ENCODE results near the gene RIIAD1. TPM values are rescaled to one million over a fixed set of nuclear protein-coding genes. Genes with fewer than 3 reads are reported as not detected.

The RIIAD1 gene
- total and polyA plus RNA-seq, 2 experiments from 2014 or later = 1.2 TPM; not detected in 1

DNA sequence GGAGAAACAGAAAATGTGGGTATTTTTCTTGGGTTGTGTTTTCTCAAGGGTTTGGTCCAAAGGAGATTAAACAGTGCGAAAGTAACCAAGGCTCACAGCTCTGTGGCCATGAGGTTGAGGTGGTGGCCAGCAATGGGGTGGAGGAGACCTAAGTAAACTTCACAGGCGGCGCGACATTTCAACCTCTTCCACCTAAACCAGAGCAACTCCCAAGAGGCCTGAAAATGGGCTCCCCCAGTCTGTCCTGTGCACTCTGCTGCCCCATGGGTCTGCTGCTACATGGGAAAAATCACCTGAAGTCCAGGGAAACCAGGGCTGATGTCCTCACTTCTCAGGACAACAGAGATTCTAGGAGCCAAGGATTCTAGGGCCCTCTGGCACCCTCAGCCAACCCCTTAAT is 17.1 kb upstream of the RIIAD1 start:
- Histone ChIP-seq H2AFZ (no peak overlapping the region), H3K27ac (no peak overlapping the region), H3K79me2 (ENCODE audit: insufficient read depth) (no peaks in the 10 kb centered on the region), H3K9me2 (ENCODE audit: insufficient read depth) (no peaks in the 10 kb centered on the region), H3K4me1 (ENCODE audit: insufficient read depth) (no peaks in the 10 kb centered on the region), H3F3A (ENCODE audit: insufficient read depth) (no peaks in the 10 kb centered on the region), H3K9ac (no peak overlapping the region), H4K20me1 (ENCODE audit: insufficient read depth) (no peaks in the 10 kb centered on the region), H3K4me2 (ENCODE audit: unreplicated experiment) (no peak overlapping the region), H3K27me3 (replicated peaks; ENCODE audit: insufficient read depth) (no peaks in the 10 kb centered on the region), H3K4me3 (no peak overlapping the region), H3K36me3 (ENCODE audit: low read depth) (0 out of 2 replicates have a peak, but pooled peaks cover 8% of the 10 kb centered on the region), H3K9me3 (ENCODE audit: low read depth) (no peaks in the 10 kb centered on the region)
- 79 to 86% methylated on average over 4 of the region's 4 CpGs for WGBS, 2 experiments (ENCODE audit: low coverage in 1 of 2, low lambda C conversion rate in 2 of 2, missing lambda C conversion rate in 2 of 2)
- in situ Hi-C loops (cut with MboI) = no loop called here
- no peak for DNase-seq
- TF ChIP-seq EZH2phosphoT487 (IDR thresholded peaks at IDR 0.05; ENCODE audit: insufficient read depth, low read depth) = no peak
- no peak for TF ChIP-seq EZH2 (IDR thresholded peaks at IDR 0.05; ENCODE audit: insufficient read depth, poor library complexity, severe bottlenecking)

DNA sequence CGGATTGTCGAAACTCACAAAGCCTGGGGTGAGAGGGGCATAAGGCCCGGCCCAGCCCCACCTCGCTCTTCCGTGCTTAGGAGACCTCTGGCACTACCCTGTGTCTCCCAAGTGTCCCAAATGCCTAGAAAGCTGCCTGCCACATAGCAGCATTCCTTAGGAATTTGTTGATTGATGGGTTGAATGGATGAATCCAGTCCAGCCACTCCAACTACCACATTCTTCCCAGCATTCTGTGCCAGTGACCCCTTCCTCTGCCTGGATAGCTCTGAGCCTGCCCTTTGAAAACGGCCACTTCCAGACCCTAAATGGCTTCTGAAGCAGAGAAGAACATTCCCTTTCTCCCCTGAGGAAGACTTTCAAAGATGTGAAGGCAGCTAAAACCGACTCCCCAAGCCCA is 16.2 kb upstream of the RIIAD1 start:
- no peaks in the 10 kb centered on the region for H4K20me1 ChIP-seq (ENCODE audit: insufficient read depth)

DNA sequence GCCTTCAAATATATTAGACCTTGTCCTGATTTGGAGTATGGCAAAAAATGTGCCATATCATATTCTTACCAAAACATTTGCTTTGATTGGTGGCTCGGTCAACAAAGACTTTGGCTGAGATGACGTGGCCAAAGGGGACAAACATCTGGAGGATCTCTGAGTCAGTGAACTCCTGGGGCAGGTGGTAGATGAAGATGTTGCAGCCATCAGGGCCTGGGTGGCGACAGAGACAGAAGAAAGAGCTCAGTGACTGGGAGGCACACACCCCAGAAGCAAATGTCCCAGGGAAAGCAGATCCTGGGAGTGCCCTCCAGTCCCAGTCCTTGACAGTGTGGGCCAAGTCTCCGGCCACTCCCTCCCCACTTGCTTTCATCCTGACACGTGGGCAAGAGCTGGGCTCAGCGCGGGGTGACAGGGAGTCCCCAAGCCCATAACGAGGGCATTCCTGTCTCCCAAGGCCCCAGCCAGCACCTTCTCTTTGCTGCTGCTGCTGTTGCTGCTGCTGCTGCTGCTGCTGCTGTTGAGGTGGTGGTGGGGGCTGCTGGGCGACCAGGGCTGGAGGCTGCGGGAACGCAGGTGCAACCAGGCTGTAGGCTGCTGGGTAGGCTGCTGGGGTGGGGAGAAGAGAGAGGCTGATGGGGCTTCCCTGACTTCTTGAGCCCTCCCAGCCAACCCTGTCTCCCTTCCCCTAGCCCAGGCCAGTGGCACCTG is 15.4 kb upstream of the RIIAD1 start:
- in situ Hi-C loops (cut with MboI) = no loop called here
- no peaks in the 10 kb centered on the region for H3K27me3 ChIP-seq (replicated peaks; ENCODE audit: insufficient read depth)
- TF ChIP-seq EZH2 (IDR thresholded peaks at IDR 0.05; ENCODE audit: insufficient read depth, poor library complexity, severe bottlenecking) (no peak), EZH2phosphoT487 (IDR thresholded peaks at IDR 0.05; ENCODE audit: insufficient read depth, low read depth) (no peak)
- H3K27ac ChIP-seq = no peak overlapping the region
- no peaks in the 10 kb centered on the region for H4K20me1 ChIP-seq (ENCODE audit: insufficient read depth)
- no peak overlapping the region for H3K4me3 ChIP-seq
- no peak for DNase-seq
- WGBS, 2 experiments (ENCODE audit: low coverage in 1 of 2, low lambda C conversion rate in 2 of 2, missing lambda C conversion rate in 2 of 2) = 28 to 29% methylated on average over 11 of the region's 11 CpGs
- H3F3A ChIP-seq (ENCODE audit: insufficient read depth) = no peaks in the 10 kb centered on the region
- no peaks in the 10 kb centered on the region for H3K9me3 ChIP-seq (ENCODE audit: low read depth)
- H3K9me2 ChIP-seq (ENCODE audit: insufficient read depth) = no peaks in the 10 kb centered on the region
- no peaks in the 10 kb centered on the region for H3K4me1 ChIP-seq (ENCODE audit: insufficient read depth)
- no peak overlapping the region for H2AFZ ChIP-seq
- H3K4me2 ChIP-seq (ENCODE audit: unreplicated experiment) = no peak overlapping the region
- H3K36me3 ChIP-seq (ENCODE audit: low read depth) = no peaks in the 10 kb centered on the region
- H3K79me2 ChIP-seq (ENCODE audit: insufficient read depth) = no peaks in the 10 kb centered on the region
- H3K9ac ChIP-seq = no peak overlapping the region

More for the DNA sequence above, 16.2 kb upstream of the RIIAD1 start:
- 84 to 89% methylated on average over 7 of the region's 7 CpGs for WGBS, 2 experiments (ENCODE audit: low coverage in 1 of 2, low lambda C conversion rate in 2 of 2, missing lambda C conversion rate in 2 of 2)
- H3K4me2 ChIP-seq (ENCODE audit: unreplicated experiment) = no peak overlapping the region
- H3K27me3 ChIP-seq (replicated peaks; ENCODE audit: insufficient read depth) = no peaks in the 10 kb centered on the region
- no peaks in the 10 kb centered on the region for H3K9me3 ChIP-seq (ENCODE audit: low read depth)
- no peak overlapping the region for H3K27ac ChIP-seq
- in situ Hi-C loops (cut with MboI) = no loop called here
- H3K4me1 ChIP-seq (ENCODE audit: insufficient read depth) = no peaks in the 10 kb centered on the region
- H3F3A ChIP-seq (ENCODE audit: insufficient read depth) = no peaks in the 10 kb centered on the region
- no peaks in the 10 kb centered on the region for H3K9me2 ChIP-seq (ENCODE audit: insufficient read depth)
- no peaks in the 10 kb centered on the region for H3K79me2 ChIP-seq (ENCODE audit: insufficient read depth)
- no peaks in the 10 kb centered on the region for H3K36me3 ChIP-seq (ENCODE audit: low read depth)
- no peak for DNase-seq
- no peak overlapping the region for H3K9ac ChIP-seq
- no peak overlapping the region for H3K4me3 ChIP-seq
- TF ChIP-seq EZH2phosphoT487 (IDR thresholded peaks at IDR 0.05; ENCODE audit: insufficient read depth, low read depth) = no peak
- TF ChIP-seq EZH2 (IDR thresholded peaks at IDR 0.05; ENCODE audit: insufficient read depth, poor library complexity, severe bottlenecking) = no peak
- H2AFZ ChIP-seq = no peak overlapping the region

DNA sequence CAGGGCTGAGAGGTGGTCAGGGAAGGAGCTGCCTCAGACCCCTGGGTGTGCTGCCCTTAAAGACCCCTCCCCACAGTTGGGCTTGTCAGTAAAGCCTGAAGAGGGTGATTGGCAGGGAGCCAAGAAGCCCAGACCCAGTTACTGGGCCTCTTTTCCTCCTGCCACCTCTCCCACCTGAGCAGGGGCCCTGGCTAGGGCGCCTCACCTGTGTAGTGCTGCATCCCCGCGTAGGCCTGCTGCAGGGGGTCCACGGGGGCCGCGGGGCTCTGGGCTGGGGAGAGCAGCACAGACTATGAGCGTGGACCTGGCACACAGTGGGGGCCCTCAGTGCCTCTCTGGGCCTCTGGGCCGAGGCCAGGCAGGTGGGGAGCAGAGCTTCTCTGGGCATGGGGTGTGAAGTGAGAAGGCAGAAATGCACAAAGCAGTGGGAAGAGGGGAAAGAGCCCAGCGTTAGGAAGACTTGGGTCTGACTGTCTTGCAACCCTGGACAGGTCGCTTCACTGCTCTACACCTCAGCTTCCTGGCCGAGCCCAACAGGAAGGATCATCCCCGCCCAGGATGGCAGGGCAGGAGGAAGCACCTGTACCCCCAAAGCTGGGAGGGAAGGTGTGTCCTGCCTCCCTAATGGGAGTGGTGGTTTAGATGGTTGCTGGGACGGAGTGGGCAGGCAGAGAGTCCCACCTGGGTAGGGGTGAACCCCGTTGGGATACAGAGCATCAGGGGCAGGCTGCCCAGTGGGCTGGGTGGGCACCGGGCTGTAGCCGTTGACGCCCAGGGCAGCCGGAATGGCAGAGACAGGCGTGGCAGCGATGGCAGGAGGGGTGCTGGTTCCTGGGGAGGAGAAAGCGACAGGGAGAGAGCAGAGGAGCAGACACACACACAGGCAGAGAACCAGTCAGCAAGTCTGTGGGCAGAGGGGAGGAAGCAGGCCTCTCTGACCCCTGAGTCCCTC is 14.6 kb upstream of the RIIAD1 start:
- Histone ChIP-seq H3K4me1 (ENCODE audit: insufficient read depth) (no peaks in the 10 kb centered on the region), H2AFZ (no peak overlapping the region), H4K20me1 (ENCODE audit: insufficient read depth) (no peaks in the 10 kb centered on the region), H3K9me2 (ENCODE audit: insufficient read depth) (no peaks in the 10 kb centered on the region), H3K27me3 (replicated peaks; ENCODE audit: insufficient read depth) (no peaks in the 10 kb centered on the region), H3K79me2 (ENCODE audit: insufficient read depth) (no peaks in the 10 kb centered on the region), H3K4me3 (no peak overlapping the region), H3K36me3 (ENCODE audit: low read depth) (no peaks in the 10 kb centered on the region), H3K4me2 (ENCODE audit: unreplicated experiment) (no peak overlapping the region), H3K27ac (no peak overlapping the region), H3K9ac (no peak overlapping the region), H3F3A (ENCODE audit: insufficient read depth) (no peaks in the 10 kb centered on the region), H3K9me3 (ENCODE audit: low read depth) (no peaks in the 10 kb centered on the region)
- in situ Hi-C loops (cut with MboI) = no loop called here
- WGBS, 2 experiments (ENCODE audit: low coverage in 1 of 2, low lambda C conversion rate in 2 of 2, missing lambda C conversion rate in 2 of 2) = 48 to 53% methylated on average over 17 to 20 of the region's 21 CpGs
- DNase-seq = no peak
- TF ChIP-seq EZH2phosphoT487 (IDR thresholded peaks at IDR 0.05; ENCODE audit: insufficient read depth, low read depth) (no peak), EZH2 (IDR thresholded peaks at IDR 0.05; ENCODE audit: insufficient read depth, poor library complexity, severe bottlenecking) (no peak)
